Upper lobe of left lung (tissue), 4 donors: ENCODE data around the gene MPHOSPH9.

Experiments
- POLR2A ChIP-seq, 4 donors: fragments of 450-650 bp; IDR thresholded peaks; one replicate each; pipeline ENCODE4 v1.5.1; 2016 to 2017; ENCODE audit warnings: antibody characterized with exemption in 4 of 4, mild to moderate bottlenecking in 2 of 4
- POLR2AphosphoS5 ChIP-seq, 2 donors: sonication (generic); formaldehyde crosslinking; IDR thresholded peaks; one replicate each; pipeline ENCODE4 v1.5.1; 2017; ENCODE audit warnings: antibody characterized with exemption in 2 of 2
- TF ChIP-seq, protein P1 (sequence below), 6 experiments: fragments of 450-650 bp in 4 of 6; fragments of 200-600 bp in 2 of 6; sonication (generic) in 2 of 6; IDR thresholded peaks; one replicate each; pipeline ENCODE4 v1.5.1; 2016 to 2019; ENCODE audit warnings: antibody characterized with exemption in 6 of 6

DNA sequence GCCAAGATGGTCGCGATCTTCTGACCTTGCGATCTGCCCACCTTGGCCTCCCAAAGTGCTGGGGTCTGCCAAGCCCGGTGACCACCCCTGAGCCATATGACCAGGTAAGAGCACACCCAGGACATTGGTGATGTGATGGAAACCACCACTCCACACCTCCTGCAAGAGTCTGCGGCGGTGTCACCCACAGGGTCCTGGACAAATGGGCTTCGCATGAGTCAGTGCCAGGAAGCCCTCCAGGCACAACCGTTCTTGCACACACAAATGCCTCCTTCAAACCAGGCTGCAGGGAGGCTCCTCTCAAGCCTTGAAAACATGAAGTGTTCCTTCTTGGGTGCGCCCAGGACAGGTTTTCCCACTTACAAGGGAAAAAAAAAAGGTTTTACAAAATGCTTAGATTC is 98.7 kb downstream of the MPHOSPH9 start:
- TF ChIP-seq, protein P1, sequence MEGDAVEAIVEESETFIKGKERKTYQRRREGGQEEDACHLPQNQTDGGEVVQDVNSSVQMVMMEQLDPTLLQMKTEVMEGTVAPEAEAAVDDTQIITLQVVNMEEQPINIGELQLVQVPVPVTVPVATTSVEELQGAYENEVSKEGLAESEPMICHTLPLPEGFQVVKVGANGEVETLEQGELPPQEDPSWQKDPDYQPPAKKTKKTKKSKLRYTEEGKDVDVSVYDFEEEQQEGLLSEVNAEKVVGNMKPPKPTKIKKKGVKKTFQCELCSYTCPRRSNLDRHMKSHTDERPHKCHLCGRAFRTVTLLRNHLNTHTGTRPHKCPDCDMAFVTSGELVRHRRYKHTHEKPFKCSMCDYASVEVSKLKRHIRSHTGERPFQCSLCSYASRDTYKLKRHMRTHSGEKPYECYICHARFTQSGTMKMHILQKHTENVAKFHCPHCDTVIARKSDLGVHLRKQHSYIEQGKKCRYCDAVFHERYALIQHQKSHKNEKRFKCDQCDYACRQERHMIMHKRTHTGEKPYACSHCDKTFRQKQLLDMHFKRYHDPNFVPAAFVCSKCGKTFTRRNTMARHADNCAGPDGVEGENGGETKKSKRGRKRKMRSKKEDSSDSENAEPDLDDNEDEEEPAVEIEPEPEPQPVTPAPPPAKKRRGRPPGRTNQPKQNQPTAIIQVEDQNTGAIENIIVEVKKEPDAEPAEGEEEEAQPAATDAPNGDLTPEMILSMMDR (IDR thresholded peaks at IDR 0.05) = no peak
- TF ChIP-seq POLR2AphosphoS5 (IDR thresholded peaks at IDR 0.05) = peak; percentile 25 to 73
- no peak for TF ChIP-seq POLR2A (IDR thresholded peaks at IDR 0.05)
